Measurements from ENCODE around the gene TRPM3.
A peak's percentile ranks its signal among the peaks of the same experiment; 100 is the strongest.
"Not testable (repeated sequence)": the region's sequence is repeated elsewhere in the genome, so short reads cannot be mapped to it uniquely, and the experiment has no call there.

The TRPM3 gene

GRCh38 chr9:70724025-70724424, 397.4 kb downstream of the TRPM3 start:
- not testable (repeated sequence) for DNase-seq

DNA sequence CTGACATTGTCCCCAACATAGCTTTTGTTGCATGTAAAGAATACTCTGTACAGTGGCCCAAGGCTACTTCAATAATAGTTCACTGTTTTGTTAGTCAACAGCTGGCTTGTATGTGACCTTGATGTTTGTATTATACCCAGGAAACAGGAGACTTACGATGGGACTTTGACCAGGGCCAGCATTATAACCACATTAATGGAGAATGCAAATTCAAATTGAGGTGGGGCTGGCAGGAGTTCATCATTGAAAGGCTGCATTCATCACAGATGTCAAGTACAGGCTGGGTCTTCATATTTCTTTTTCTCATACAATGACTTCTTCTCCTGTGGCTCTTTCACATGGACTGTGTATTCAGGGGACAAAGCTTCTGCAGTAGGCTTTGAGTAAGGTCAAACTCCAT, 414.6 kb downstream of the TRPM3 start:
- not testable (repeated sequence) for DNase-seq

DNA sequence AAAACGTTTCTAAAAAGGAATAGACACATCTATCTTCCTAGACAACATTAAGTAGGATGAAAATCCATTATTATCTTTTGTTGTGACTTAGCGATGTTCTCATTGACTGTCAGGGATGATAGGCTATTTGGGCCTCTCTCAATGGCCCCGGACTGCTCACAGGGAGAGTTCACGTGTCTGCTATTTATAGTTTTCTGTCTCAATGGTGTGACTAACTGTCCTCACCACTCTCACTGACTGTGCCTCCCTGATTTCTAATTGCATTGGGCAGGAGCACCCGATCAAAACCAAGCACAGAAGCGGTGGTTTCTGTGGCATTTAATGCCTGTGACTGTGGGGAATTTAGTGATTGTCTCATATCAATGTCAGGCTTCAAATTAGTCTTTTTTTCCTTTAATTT, 420.3 kb downstream of the TRPM3 start:
- DNase-seq = no peak

DNA sequence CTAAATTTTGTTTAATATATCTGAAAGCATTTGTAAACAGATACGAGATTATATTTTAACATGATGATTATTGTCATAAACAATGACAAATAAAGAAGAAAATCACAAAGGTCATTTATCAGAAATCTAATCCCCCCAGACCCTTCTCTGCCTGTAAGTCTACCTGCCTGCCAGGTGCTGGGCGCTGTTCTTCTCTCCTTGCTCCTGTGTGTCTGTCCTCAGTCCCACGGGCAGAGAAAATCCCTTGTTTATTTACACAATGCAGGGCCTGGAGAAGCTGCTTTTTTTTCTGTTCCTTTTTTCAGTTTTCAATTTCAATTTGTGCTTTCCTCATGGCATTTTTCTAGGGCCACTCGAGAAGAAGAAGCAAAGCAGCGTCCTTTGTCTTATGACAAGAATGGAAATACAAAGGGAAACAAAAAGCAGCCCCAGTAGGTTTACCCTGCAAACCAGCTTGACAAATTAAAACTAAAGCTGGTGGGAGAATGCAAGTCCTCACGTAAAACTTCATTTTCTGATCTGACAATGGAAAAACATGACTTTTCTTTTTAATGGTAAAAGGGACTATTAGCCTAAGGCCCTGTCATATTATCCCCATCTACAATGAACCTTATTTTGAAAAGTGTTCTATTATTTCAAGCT, 424.6 kb downstream of the TRPM3 start:
- DNase-seq = no peak

DNA sequence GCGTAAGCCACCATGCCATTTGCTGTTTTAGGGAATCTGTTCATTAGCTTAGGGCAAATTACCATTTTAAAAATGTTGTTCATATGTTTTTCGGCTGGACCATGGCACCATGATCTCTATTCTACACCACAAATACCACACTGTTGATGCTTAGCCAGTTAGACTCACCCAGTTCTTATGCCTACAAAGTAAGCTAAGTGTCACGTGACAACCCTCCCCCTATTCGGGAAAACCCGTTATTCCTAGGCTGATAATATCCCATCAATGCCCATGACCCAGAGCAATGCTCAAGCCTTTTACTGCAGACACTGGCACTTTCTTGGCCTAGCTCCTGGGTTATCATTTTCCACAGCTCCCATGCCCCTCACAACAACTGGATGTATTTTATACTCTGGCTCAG, 426.7 kb downstream of the TRPM3 start:
- DNase-seq = no peak

DNA sequence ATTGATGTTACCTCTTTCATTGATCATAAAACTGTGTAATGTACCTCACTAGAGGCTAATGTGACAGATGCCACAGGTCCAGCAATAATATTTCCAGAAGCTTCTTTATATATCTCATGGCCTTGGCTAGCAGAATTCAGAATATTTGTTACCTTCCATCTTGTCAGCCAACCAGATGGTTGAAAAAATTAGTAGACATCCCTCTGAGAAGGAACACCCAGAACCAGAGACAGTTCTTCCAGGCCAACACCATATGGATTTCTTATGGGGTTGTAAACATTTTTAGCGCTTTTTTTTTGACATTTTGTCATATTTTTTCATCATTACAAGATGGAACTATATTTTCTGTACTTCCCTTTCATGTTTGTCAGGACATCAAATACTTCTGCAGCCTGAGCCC, 428.2 kb downstream of the TRPM3 start:
- DNase-seq = no peak

DNA sequence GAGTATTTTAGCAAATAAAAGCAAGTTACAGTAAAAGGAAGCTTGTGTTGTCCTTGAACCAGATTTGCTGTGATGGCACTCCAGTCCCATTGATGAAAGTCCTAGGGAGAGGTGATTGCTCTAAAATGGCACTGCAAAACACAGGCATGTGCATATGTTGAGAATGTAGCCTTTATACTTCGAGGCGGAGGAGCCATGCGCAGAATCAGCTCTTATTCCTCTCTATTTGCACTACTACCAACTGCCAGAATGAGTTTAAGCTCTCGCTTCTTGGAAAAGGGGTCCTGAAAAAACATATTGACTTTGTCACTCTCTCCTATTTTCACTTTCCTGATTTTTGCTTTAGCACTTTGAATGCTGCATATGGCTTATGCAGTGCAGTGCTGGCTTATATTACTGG, 429.0 kb downstream of the TRPM3 start:
- DNase-seq = no peak

DNA sequence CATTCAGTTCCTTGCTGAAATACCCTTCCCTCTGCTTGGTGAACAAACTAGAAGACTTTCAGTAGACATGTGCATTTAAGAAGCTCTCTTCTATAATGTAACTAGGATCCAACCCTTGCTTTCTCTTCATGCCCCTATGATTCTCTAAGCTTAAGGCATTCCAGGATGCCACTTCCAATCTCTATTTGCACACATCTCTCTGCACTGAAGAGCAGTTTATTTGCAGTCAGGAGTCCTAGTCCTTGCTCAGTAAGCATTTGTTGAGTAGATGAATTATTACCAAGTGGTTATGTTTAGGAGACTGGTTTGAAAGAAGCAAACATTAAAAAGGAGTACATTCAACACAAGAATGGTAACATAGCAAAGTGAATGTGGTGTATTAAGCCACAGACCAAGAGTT, 432.7 kb downstream of the TRPM3 start:
- no peak for DNase-seq

- DNase-seq = no peak
These were observed 437.6 kb downstream of the TRPM3 start for GRCh38 chr9:70683841-70684240.

DNA sequence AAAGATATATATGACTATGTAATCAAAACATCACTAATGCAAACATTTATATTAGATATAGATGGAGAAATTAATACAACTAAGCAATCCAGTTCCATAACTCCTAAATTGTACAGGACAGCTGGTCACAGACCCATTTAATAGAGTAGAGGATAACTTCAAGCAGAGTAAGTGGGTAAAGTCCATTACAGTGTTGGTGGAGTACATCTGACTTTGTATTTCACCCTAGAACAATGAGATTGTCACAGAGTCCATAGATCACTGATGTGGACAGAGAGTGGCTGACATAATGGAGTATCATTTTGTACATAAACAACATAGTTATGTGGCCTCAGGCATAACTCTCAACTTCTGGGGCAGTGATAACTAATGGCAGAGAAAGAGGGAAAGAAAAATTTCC, 439.1 kb downstream of the TRPM3 start:
- DNase-seq = no peak

- no peak for DNase-seq
These were observed 441.6 kb downstream of the TRPM3 start for GRCh38 chr9:70679845-70680244.

DNA sequence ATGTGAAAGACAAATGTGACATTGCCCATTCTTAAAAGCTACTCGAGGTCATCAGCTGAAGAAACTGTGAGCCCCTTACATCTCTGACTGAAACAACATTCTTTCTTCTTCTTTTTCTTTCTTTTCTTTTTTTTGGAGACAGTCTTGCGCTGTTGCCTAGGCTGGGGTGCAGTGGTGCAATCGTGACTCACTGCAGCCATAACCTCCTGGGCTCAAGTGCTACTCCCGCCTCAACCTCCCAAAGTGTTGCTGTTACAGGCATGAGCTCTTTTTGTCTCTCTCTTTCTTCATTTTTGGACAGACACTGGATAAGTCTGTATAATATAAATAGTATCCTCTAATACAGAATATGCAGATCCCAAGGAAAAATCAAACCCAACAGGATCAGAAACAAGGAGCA, 443.3 kb downstream of the TRPM3 start:
- DNase-seq = no peak

- peak; percentile 40 for DNase-seq
These were observed 444.2 kb downstream of the TRPM3 start for GRCh38 chr9:70677055-70677735.

GRCh38 chr9:70675868-70676370, 445.5 kb downstream of the TRPM3 start:
- no peak for DNase-seq

- no peak for DNase-seq
These were observed 447.6 kb downstream of the TRPM3 start for GRCh38 chr9:70673844-70674243.

- no peak for DNase-seq
These were observed 449.2 kb downstream of the TRPM3 start for GRCh38 chr9:70672161-70672649.

DNA sequence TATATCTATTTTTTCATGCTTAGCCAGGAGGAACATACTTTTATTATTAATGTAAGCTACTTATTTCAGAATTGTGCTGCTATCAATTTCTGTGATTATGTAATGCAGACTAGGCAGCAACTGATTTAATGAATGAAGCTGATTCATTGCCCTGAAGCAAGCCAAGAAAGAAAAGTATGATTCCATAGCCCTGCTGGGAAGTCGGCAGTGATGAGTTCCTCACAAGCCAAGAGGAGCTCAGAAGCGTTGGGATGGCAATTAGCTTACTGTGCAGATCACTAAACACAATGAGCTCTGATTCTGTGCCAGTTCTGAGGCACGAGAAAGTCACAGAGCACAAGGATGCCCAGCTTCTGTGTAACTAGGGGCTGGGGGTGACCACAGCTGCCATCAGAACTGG, 452.7 kb downstream of the TRPM3 start:
- no peak for DNase-seq

GRCh38 chr9:70658765-70659164, 462.7 kb downstream of the TRPM3 start:
- DNase-seq = no peak

- DNase-seq = no peak
These were observed 465.1 kb downstream of the TRPM3 start for GRCh38 chr9:70656281-70656680.

GRCh38 chr9:70654144-70654543, 467.3 kb downstream of the TRPM3 start:
- DNase-seq = no peak

DNA sequence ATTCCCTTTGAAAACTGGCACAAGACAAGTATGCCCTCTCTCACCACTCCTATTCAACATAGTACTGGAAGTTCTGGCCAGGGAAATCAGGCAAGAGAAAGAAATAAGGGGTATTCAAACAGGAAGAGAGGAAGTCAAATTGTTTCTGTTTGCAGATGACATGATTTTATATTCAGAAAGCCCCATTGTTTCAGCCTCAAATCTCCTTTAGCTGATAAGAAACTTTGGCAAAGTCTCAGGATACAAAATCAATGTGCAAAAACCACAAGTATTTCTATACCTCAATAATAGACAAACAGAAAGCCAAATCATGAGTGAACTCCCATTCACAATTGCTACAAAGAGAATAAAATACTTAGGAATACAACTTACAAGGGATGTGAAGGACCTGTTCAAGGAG, 476.8 kb downstream of the TRPM3 start:
- DNase-seq = not testable (repeated sequence)

DNA sequence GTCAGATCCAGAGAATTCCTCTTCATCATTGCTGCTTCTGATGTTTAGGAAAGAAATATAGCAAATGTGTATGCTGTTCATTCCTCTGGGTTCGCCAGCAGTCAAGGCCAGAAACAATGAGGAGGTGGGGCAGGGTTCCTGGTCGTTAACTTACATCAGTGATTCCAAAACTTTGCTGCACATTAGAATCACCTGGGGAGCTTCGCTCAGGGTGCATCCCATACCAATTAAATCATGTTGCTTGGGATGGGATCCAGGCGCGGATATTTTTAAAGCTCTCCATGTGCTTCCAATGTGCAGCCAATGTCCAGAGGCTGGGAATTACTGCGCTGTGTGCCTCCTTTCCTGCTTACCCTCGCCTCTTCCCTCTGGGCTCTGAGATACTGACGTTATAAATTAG, 479.1 kb downstream of the TRPM3 start:
- no peak for DNase-seq

DNA sequence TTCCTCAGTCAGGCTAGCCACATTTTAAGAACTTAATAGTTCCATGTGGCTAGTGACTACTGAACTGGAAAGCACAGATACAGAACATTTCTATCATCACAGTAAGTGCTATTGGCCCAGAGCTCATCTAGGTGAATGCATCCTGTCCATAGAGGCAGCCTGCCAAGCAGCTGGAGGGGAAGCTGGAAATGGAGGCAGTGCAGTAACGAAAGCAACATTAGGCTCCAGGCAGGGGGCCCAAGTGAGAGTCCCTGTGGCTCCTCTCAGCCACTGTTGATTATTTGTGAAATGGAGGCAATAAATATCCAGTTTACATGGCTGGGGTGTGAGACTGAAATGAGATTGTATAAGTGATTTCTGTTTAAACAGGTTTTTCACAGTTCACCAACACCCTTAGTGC, 479.8 kb downstream of the TRPM3 start:
- no peak for DNase-seq

DNA sequence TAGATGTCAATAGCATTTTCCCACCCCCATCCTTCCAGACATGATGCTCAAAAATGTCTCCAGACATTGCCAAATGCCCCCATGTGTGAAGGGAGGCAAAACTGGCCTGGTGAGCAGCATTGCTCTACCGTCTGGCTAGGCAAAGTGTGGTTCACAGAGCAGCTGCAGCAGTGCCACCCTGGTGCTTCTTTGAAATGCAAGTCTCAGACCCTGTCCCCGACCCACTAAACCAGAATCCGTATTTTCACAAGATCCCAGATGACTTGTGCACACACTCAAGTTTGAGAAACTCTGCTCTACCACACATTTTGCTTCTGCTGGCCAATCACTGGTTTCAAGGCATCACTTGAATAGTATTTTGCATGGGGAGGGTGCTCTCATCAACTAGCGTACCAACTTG, 480.4 kb downstream of the TRPM3 start:
- no peak for DNase-seq
